Measurements from ENCODE around the gene RXRB. TPM values are rescaled to one million over a fixed set of nuclear protein-coding genes. Genes with fewer than 3 reads are reported as not detected.

Gene RXRB
- total RNA-seq, 1 donor from 2014 or later, result 46.6 TPM

- ATAC-seq (no peak), DNase-seq (peak; percentile 57)
- H3K9me3 ChIP-seq, result no peaks in the 10 kb centered on the region
- no peak for TF ChIP-seq CTCF (IDR thresholded peaks at IDR 0.05)
- peaks cover 56% of the 10 kb centered on the region for H3K36me3 ChIP-seq
- H3K4me1 ChIP-seq, result peaks cover 40% of the 10 kb centered on the region
- intact Hi-C loops (cut with DNase I), result no loop called here
- peak overlapping the region; percentile 79 for H3K4me3 ChIP-seq
- no peaks in the 10 kb centered on the region for H3K27me3 ChIP-seq
- peak overlapping the region; percentile 97 for H3K27ac ChIP-seq
These were observed 1.5 kb downstream of the RXRB start for GRCh38 chr6:33198853-33199436.

GRCh38 chr6:33198159-33198852, 2.2 kb downstream of the RXRB start:
- Histone ChIP-seq H3K9me3 (no peaks in the 10 kb centered on the region), H3K4me3 (no peak overlapping the region), H3K36me3 (peaks cover 49% of the 10 kb centered on the region), H3K27me3 (no peaks in the 10 kb centered on the region), H3K27ac (no peak overlapping the region), H3K4me1 (peaks cover 38% of the 10 kb centered on the region)
- TF ChIP-seq CTCF (IDR thresholded peaks at IDR 0.05), result no peak
- ATAC-seq (no peak), DNase-seq (peak; percentile 54)
- intact Hi-C loops (cut with DNase I), result no loop called here

GRCh38 chr6:33197431-33198048, 2.9 kb downstream of the RXRB start:
- Histone ChIP-seq H3K27me3 (no peaks in the 10 kb centered on the region), H3K4me3 (no peak overlapping the region), H3K4me1 (peaks cover 43% of the 10 kb centered on the region), H3K27ac (no peak overlapping the region), H3K9me3 (no peaks in the 10 kb centered on the region), H3K36me3 (peaks cover 42% of the 10 kb centered on the region)
- ATAC-seq (peak; percentile 64), DNase-seq (peak; percentile 77)
- peak; percentile 76 for TF ChIP-seq CTCF (IDR thresholded peaks at IDR 0.05)
- intact Hi-C loops (cut with DNase I), result no loop called here

GRCh38 chr6:33195304-33196165, 4.9 kb downstream of the RXRB start:
- H3K4me3 ChIP-seq, result no peak overlapping the region
- peaks cover 35% of the 10 kb centered on the region for H3K36me3 ChIP-seq
- no peak for TF ChIP-seq CTCF (IDR thresholded peaks at IDR 0.05)
- H3K27me3 ChIP-seq, result peaks cover 18% of the 10 kb centered on the region
- peaks cover 37% of the 10 kb centered on the region for H3K4me1 ChIP-seq
- DNase-seq (peak; percentile 45), ATAC-seq (no peak)
- H3K9me3 ChIP-seq, result no peaks in the 10 kb centered on the region
- intact Hi-C loops (cut with DNase I), result no loop called here
- no peak overlapping the region for H3K27ac ChIP-seq

GRCh38 chr6:33194431-33194979, 6.0 kb downstream of the RXRB start:
- intact Hi-C loops (cut with DNase I), result no loop called here
- Histone ChIP-seq H3K4me1 (peaks cover 37% of the 10 kb centered on the region), H3K4me3 (no peak overlapping the region), H3K27ac (no peak overlapping the region), H3K36me3 (peaks cover 35% of the 10 kb centered on the region), H3K27me3 (peaks cover 19% of the 10 kb centered on the region), H3K9me3 (no peaks in the 10 kb centered on the region)
- TF ChIP-seq CTCF (IDR thresholded peaks at IDR 0.05), result no peak
- DNase-seq (no peak), ATAC-seq (no peak)
